ENCODE data around the gene TNS3.
A peak's percentile ranks its signal among the peaks of the same experiment; 100 is the strongest.

The TNS3 gene

GRCh38 chr7:47531584-47532492 is 50.1 kb downstream of the TNS3 start:
- no peak for DNase-seq
- no peak for TF ChIP-seq POLR2A (IDR thresholded peaks at IDR 0.05; ENCODE audit: low read length)
- no peak for TF ChIP-seq GATA1 (IDR thresholded peaks at IDR 0.05; ENCODE audit: low read depth, low read length)

GRCh38 chr7:47529826-47530555 is 51.9 kb downstream of the TNS3 start:
- DNase-seq: no peak
- TF ChIP-seq GATA1 (IDR thresholded peaks at IDR 0.05; ENCODE audit: low read depth, low read length): no peak
- no peak for TF ChIP-seq POLR2A (IDR thresholded peaks at IDR 0.05; ENCODE audit: low read length)

GRCh38 chr7:47529405-47529804 is 52.5 kb downstream of the TNS3 start:
- TF ChIP-seq POLR2A (IDR thresholded peaks at IDR 0.05; ENCODE audit: low read length) (no peak), GATA1 (IDR thresholded peaks at IDR 0.05; ENCODE audit: low read depth, low read length) (no peak)
- DNase-seq: no peak

GRCh38 chr7:47528471-47528870 is 53.4 kb downstream of the TNS3 start:
- TF ChIP-seq POLR2A (IDR thresholded peaks at IDR 0.05; ENCODE audit: low read length) (no peak), GATA1 (IDR thresholded peaks at IDR 0.05; ENCODE audit: low read depth, low read length) (no peak)
- DNase-seq: no peak

GRCh38 chr7:47526466-47526865 is 55.4 kb downstream of the TNS3 start:
- TF ChIP-seq GATA1 (IDR thresholded peaks at IDR 0.05; ENCODE audit: low read depth, low read length): no peak
- TF ChIP-seq POLR2A (IDR thresholded peaks at IDR 0.05; ENCODE audit: low read length): no peak
- no peak for DNase-seq

- DNase-seq: peak in 1 of 2 experiments; percentile 37
- TF ChIP-seq GATA1 (IDR thresholded peaks at IDR 0.05; ENCODE audit: low read depth, low read length) (no peak), POLR2A (IDR thresholded peaks at IDR 0.05; ENCODE audit: low read length) (no peak)
Observed at GRCh38 chr7:47525066-47525623, 56.8 kb downstream of the TNS3 start.

GRCh38 chr7:47523401-47523800 is 58.5 kb downstream of the TNS3 start:
- DNase-seq: no peak
- TF ChIP-seq GATA1 (IDR thresholded peaks at IDR 0.05; ENCODE audit: low read depth, low read length): no peak
- TF ChIP-seq POLR2A (IDR thresholded peaks at IDR 0.05; ENCODE audit: low read length): no peak

GRCh38 chr7:47521816-47522561 is 59.9 kb downstream of the TNS3 start:
- DNase-seq: no peak
- TF ChIP-seq GATA1 (IDR thresholded peaks at IDR 0.05; ENCODE audit: low read depth, low read length) (no peak), POLR2A (IDR thresholded peaks at IDR 0.05; ENCODE audit: low read length) (no peak)

GRCh38 chr7:47521011-47521795 is 60.7 kb downstream of the TNS3 start:
- no peak for DNase-seq

GRCh38 chr7:47520406-47520805 is 61.5 kb downstream of the TNS3 start:
- TF ChIP-seq POLR2A (IDR thresholded peaks at IDR 0.05; ENCODE audit: low read length) (no peak), GATA1 (IDR thresholded peaks at IDR 0.05; ENCODE audit: low read depth, low read length) (no peak)
- DNase-seq: no peak

More at GRCh38 chr7:47521011-47521795, 60.7 kb downstream of the TNS3 start:
- TF ChIP-seq POLR2A (IDR thresholded peaks at IDR 0.05; ENCODE audit: low read length) (no peak), GATA1 (IDR thresholded peaks at IDR 0.05; ENCODE audit: low read depth, low read length) (no peak)

- TF ChIP-seq POLR2A (IDR thresholded peaks at IDR 0.05; ENCODE audit: low read length) (no peak), GATA1 (IDR thresholded peaks at IDR 0.05; ENCODE audit: low read depth, low read length) (no peak)
- no peak for DNase-seq
Observed at GRCh38 chr7:47518827-47519226, 63.1 kb downstream of the TNS3 start.

- no peak for TF ChIP-seq POLR2A (IDR thresholded peaks at IDR 0.05; ENCODE audit: low read length)
- no peak for TF ChIP-seq GATA1 (IDR thresholded peaks at IDR 0.05; ENCODE audit: low read depth, low read length)
Observed at GRCh38 chr7:47517821-47518480, 64.0 kb downstream of the TNS3 start.

More at GRCh38 chr7:47517821-47518480, 64.0 kb downstream of the TNS3 start:
- DNase-seq: no peak
